BJ (cell line): ENCODE results near the gene COL2A1. TPM values are rescaled to one million over a fixed set of nuclear protein-coding genes. Genes with fewer than 3 reads are reported as not detected.

Experiments
- CTCF ChIA-PET: fragments of 350-600 bp; formaldehyde crosslinking; extraction: SDS; loops from one replicate; lab custom pipeline; 2021; ENCODE audit warnings: antibody characterized with exemption, inconsistent platforms; lab: Yijun Ruan, JAX
- POLR2A ChIA-PET: fragments of 300-600 bp; sonication (Branson Sonifier 250); formaldehyde crosslinking; extraction: SDS; loops from one replicate; lab custom pipeline; 2021; ENCODE audit warnings: antibody characterized with exemption; lab: Charles Lee
- DNase-seq: peaks from one replicate; pipeline ENCODE4 v3.0.0-alpha.2; 2011; ENCODE audit warnings: low read depth
- H3K27me3 ChIP-seq: 2 replicates; pipeline ENCODE4 v1.6.0; 2011; ENCODE audit warnings: low read length; ENCODE audit not compliant: control insufficient read depth, insufficient read depth
- H3K36me3 ChIP-seq: 2 replicates; pipeline ENCODE4 v1.5.1; 2011; ENCODE audit warnings: low read length; ENCODE audit not compliant: control insufficient read depth, insufficient read depth
- H3K4me3 ChIP-seq: 2 replicates; pipeline ENCODE4 v1.5.1; 2011; ENCODE audit warnings: low read depth, mild to moderate bottlenecking, control low read depth, low read length
- polyA plus RNA-seq: library from polyadenylated mRNA; depleted of rRNA; stranded (reverse); fragments of >200 nt; gene quantifications from 2 replicates; pipeline ENCODE4 v1.2.3, GENCODE V29; 2011
- TF ChIP-seq, protein P1 (sequence below): IDR thresholded peaks from 2 replicates; pipeline ENCODE4 v1.5.1; 2011; ENCODE audit warnings: low read depth, mild to moderate bottlenecking, control low read depth, inconsistent platforms, low read length, moderate library complexity; ENCODE audit not compliant: insufficient read depth

The COL2A1 gene
- polyA plus RNA-seq, 1 experiment, result not detected

DNA sequence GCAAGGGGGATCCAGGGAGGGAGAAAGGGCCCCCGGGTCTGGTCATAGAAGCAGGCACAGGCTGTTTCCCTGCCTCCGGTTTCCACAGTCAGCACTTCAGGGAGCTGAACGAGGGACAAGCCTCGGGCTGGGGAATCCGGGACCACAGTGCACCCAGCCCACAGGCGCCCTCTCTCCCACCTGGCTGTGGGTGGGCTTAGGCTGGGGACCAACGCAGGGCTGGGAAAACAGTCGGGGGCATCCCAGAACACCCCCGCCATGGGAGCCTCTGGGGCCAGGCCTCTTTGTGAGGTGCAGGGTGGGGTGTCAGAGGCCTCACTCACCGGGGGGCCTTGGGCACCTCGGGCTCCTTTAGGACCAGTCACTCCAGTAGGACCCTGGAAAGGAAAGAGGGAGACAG lies 24.6 kb downstream of the COL2A1 start:
- TF ChIP-seq, protein P1, sequence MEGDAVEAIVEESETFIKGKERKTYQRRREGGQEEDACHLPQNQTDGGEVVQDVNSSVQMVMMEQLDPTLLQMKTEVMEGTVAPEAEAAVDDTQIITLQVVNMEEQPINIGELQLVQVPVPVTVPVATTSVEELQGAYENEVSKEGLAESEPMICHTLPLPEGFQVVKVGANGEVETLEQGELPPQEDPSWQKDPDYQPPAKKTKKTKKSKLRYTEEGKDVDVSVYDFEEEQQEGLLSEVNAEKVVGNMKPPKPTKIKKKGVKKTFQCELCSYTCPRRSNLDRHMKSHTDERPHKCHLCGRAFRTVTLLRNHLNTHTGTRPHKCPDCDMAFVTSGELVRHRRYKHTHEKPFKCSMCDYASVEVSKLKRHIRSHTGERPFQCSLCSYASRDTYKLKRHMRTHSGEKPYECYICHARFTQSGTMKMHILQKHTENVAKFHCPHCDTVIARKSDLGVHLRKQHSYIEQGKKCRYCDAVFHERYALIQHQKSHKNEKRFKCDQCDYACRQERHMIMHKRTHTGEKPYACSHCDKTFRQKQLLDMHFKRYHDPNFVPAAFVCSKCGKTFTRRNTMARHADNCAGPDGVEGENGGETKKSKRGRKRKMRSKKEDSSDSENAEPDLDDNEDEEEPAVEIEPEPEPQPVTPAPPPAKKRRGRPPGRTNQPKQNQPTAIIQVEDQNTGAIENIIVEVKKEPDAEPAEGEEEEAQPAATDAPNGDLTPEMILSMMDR, result no peak
- ChIA-PET CTCF (interaction anchor here (2.8 kb wide), 1 partner anchor 16 kb away, joined by 10 read pairs; the partner anchor contains the start of gene TMEM106C), POLR2A (no interaction called here)
- DNase-seq, result no peak
- Histone ChIP-seq H3K4me3 (no peak overlapping the region), H3K27me3 (peaks cover 11% of the 10 kb centered on the region), H3K36me3 (no peaks in the 10 kb centered on the region)

DNA sequence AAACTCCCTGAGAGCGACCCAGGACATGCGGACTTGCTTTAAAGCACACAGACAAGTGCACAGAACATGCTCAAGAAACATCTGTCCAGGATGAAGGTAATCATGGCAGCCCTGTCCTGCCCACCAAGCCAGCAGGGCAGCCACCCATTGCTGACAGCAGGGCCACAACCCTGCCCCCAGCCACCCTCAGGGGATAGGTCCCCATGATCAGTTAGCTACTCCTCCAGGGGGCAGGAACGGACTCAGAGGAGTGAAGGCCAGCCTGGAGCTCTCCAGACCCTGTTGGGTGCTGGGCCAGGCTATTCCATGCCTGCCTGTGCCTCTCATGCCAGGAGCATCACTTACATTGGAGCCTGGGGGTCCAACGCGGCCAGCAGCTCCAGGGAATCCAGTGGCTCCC lies 25.1 kb downstream of the COL2A1 start:
- Histone ChIP-seq H3K27me3 (peaks cover 11% of the 10 kb centered on the region), H3K36me3 (no peaks in the 10 kb centered on the region), H3K4me3 (no peak overlapping the region)
- CTCF ChIA-PET, result interaction anchor here (0.6 to 2.8 kb wide), 2 partner anchors 15 to 214 kb away, joined by 3 to 10 read pairs; partner anchors contain the start of gene TMEM106C
- TF ChIP-seq, protein P1, result no peak
- no peak for DNase-seq
- POLR2A ChIA-PET, result no interaction called here

DNA sequence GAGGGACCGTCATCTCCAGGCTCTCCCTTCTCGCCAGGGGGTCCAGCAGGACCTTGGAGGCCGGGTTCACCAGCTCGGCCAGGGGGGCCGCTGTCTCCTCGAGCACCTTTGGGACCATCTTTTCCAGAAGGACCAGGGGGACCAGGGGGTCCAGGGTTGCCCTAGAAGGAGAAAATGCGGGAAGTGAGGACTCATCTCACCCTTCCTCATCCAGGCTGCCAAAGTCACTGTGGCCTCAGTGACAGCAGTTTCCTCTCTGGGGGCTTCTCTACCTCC lies 25.7 kb downstream of the COL2A1 start:
- H3K4me3 ChIP-seq, result no peak overlapping the region
- peaks cover 11% of the 10 kb centered on the region for H3K27me3 ChIP-seq
- no peak for DNase-seq
- TF ChIP-seq, protein P1, result no peak
- ChIA-PET CTCF (interaction anchor here (2.8 kb wide), 1 partner anchor 15 kb away, joined by 10 read pairs; the partner anchor contains the start of gene TMEM106C), POLR2A (no interaction called here)
- H3K36me3 ChIP-seq, result no peaks in the 10 kb centered on the region

DNA sequence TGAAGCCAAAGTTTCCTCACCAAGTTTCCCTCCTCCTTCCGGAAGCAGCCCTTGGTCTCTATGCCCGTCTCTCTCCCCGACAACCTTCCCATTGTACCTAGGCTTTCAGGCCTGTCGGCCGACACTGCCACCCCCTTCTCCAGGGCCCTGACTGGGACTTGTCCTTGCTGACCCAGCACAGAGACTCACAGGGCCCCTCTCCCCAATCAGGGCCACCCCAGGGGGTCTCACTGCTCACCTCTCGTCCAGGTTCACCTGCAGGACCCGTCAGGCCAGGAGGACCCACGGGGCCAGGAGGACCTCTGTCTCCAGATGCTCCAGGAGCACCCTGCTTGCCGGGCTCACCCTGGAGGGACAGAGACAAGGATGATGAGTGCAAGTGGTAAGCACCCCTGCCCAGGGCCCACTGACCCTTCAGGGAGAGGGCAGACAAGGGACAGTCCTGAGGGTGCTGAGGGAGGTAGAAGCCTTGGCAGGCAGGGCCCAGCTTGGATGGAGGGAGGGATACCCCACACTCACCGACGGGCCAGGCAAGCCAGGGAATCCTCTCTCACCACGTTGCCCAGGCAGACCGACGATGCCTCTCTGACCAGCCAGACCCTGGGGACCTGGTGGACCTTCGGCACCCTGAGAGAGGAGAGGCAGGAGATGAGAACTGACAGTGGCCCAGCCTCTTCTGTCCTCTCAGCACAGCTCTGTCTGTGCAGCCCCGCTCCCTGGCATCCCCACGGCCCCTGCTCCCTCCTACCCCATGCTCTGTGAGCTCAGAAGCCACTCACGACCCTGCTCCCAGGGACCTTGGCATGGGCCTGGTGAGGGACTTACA lies 26.3 kb downstream of the COL2A1 start:
- Histone ChIP-seq H3K36me3 (no peaks in the 10 kb centered on the region), H3K4me3 (no peak overlapping the region), H3K27me3 (peaks cover 9% of the 10 kb centered on the region)
- CTCF ChIA-PET, result interaction anchor here (2.8 kb wide), 1 partner anchor 14 kb away, joined by 10 read pairs; the partner anchor contains the start of gene TMEM106C
- TF ChIP-seq, protein P1, result no peak
- no peak for DNase-seq
- POLR2A ChIA-PET, result no interaction called here

DNA sequence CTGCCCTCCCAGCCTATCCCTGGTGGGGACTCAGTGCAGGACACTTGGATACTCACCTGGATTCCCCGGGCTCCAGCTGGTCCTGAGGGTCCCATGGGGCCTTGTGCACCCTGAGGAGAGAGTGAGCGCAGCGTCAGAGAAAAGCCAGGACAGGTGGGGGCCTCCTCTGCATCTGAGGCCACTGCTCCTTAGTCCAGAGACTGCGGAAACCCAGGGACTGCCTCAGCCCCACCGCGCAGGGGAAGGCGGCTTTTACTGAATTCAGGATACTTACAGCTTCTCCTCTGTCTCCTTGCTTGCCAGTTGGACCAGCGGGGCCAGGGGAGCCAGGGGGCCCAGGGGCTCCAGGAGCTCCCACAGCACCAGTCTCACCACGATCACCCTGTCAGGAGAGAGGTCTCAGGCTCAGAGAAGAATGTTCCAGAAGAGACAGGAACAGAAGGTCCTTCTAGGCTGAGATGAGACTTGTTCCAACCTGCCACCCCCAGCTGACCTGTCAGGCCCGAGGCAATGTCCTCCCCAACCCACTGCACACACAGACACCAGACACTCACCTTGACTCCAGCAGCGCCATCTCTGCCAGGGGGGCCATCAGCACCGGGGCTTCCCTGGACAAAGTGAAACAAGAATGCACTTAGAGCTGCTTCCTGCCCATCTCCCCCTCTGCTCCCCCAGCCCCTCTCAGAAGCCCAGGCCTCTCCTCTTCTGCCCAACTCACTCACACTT lies 27.1 kb downstream of the COL2A1 start:
- TF ChIP-seq, protein P1, result no peak
- Histone ChIP-seq H3K36me3 (no peaks in the 10 kb centered on the region), H3K27me3 (peaks cover 9% of the 10 kb centered on the region), H3K4me3 (no peak overlapping the region)
- CTCF ChIA-PET, result interaction anchor here (1.7 kb wide), 1 partner anchor 14 kb away, joined by 7 read pairs; the partner anchor contains the start of gene TMEM106C
- POLR2A ChIA-PET, result no interaction called here
- DNase-seq, result no peak
